Activated CD4-positive, alpha-beta memory T cell treated with anti-CD3 and anti-CD28 coated beads, Interleukin-2, amount 10 ng/mL, durations not matched to agents 7 days and 5 days (primary cell): ENCODE data around the gene APEH. TPM values are rescaled to one million over a fixed set of nuclear protein-coding genes. Genes with fewer than 3 reads are reported as not detected.

Source experiments
- CTCF ChIA-PET: fragments of 350-600 bp; sonication (Branson Sonifier 250); formaldehyde crosslinking; loops from one replicate; lab custom pipeline; 2021; ENCODE audit warnings: antibody characterized with exemption, inconsistent platforms; lab: Charles Lee
- POLR2A ChIA-PET: fragments of 350-600 bp; sonication (Branson Sonifier 250); formaldehyde crosslinking; loops from one replicate; lab custom pipeline; 2021; ENCODE audit warnings: antibody characterized with exemption; lab: Charles Lee
- DNase-seq: peaks from one replicate; pipeline ENCODE4 v3.0.0-alpha.2; 2020
- H3K27ac Mint-ChIP-seq: one replicate; pipeline ENCODE4 v1.8.0; 2021; ENCODE audit warnings: mild to moderate bottlenecking, mixed read lengths
- H3K27me3 Mint-ChIP-seq: one replicate; pipeline ENCODE4 v1.8.0; 2021; ENCODE audit warnings: mixed read lengths
- H3K36me3 Mint-ChIP-seq: one replicate; pipeline ENCODE4 v1.8.0; 2021; ENCODE audit warnings: low read depth, mixed read lengths
- H3K4me1 Mint-ChIP-seq: one replicate; pipeline ENCODE4 v1.8.0; 2021; ENCODE audit warnings: mixed read lengths
- H3K4me3 Mint-ChIP-seq: one replicate; pipeline ENCODE4 v1.8.0; 2021; ENCODE audit warnings: mild to moderate bottlenecking, mixed read lengths
- H3K9me3 Mint-ChIP-seq: one replicate; pipeline ENCODE4 v1.8.0; 2021; ENCODE audit warnings: mixed read lengths
- total RNA-seq, 2 experiments: library from RNA; stranded (reverse); gene quantifications; one replicate each; pipeline ENCODE4 v1.2.3, GENCODE V29; 2021

The APEH gene
- total RNA-seq, 2 experiments from 2014 or later, result 132 to 136 TPM

DNA sequence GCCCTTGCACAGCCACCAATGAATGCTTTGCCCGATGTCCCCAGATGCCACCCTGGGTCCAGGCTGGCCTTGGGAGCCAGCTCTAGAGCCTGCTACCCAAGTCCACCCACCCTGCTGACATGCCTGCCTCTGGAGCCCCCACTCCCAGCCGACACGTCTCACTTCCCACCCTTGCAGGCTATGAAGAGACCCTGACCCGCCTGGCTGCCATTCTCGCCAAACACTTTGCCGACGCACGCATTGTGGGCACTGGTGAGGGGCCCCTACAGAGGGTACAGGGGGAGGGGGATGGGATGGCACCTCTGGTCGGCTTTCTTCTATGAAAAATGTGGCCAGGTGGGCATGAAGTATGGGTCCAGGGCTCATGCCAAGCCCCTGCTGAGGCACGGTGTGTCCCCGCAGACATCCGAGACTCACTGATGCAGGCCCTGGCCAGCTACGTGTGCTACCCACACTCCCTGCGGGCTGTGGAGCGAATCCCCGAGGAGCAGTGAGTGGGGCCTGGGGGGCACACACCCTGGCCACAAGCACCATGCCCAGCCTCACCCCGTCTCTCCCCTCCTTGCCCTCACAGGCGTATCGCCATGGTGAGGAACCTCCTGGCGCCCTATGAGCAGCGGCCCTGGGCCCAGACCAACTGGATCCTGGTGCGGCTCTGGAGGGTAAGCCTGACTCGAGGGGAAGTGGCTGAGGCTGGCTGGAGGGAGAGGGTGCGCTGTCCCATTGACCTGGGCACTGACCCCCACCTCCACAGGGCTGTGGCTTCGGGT is 39.4 kb downstream of the APEH start:
- Mint-ChIP-seq H3K36me3 (peaks cover 6% of the 10 kb centered on the region), H3K4me1 (peaks cover 23% of the 10 kb centered on the region), H3K4me3 (no peak overlapping the region), H3K27ac (no peak overlapping the region), H3K27me3 (no peaks in the 10 kb centered on the region), H3K9me3 (no peaks in the 10 kb centered on the region)
- no peak for DNase-seq
- ChIA-PET POLR2A (interaction anchor here (0.6 to 1.5 kb wide), 3 partner anchors 10 to 443 kb away, joined by 3 to 7 read pairs (median 4); partner anchors contain the start of genes GMPPB and IP6K1), CTCF (interaction anchor here (1.1 kb wide), 1 partner anchor 174 kb away, joined by 4 read pairs; no protein-coding TSS in a partner anchor)

DNA sequence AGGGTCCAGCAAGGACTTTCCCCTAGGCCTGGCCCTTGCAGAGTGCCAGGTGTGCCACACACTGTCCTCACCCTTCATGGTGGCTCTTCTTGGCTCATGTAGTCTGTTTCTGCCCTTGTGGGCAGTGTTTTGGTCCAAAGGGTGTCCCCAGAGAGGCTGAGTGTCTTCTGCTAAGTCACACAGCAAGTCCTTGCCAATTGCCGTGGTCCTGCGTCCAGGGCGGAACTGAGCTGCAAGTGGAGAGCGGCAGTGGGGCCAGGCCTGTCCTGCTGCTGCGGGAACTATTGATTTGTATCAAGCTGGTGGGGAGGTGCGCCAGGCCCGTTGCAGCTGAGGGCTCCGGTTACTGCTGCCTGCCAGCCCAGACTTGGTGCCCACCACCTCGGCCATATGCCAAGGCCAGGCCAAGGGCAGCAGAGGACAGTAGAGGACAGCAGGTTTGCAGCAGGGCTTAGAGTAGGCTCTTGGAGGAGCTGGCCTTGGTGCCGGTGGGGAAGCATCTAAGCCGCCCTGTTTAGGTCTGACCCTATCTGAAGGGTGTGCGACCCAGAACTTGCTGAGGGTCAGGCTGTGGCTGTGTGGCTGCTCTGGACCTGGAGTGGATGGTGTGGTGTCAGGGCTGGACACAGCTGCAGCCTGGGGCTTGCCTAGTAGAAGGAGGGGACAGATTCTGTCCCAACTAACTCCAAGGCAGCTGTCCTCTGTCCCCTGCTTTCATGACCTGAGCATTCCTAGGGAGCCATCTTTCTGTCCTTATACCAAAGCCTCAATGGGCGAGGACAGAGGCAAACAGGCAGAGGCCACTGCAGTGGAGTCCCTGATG is 40.8 kb downstream of the APEH start:
- ChIA-PET CTCF (no interaction called here), POLR2A (no interaction called here)
- H3K9me3 Mint-ChIP-seq, result no peaks in the 10 kb centered on the region
- no peaks in the 10 kb centered on the region for H3K27me3 Mint-ChIP-seq
- H3K4me1 Mint-ChIP-seq, result peaks cover 37% of the 10 kb centered on the region
- H3K27ac Mint-ChIP-seq, result no peak overlapping the region
- DNase-seq, result no peak
- no peak overlapping the region for H3K4me3 Mint-ChIP-seq
- peaks cover 13% of the 10 kb centered on the region for H3K36me3 Mint-ChIP-seq

DNA sequence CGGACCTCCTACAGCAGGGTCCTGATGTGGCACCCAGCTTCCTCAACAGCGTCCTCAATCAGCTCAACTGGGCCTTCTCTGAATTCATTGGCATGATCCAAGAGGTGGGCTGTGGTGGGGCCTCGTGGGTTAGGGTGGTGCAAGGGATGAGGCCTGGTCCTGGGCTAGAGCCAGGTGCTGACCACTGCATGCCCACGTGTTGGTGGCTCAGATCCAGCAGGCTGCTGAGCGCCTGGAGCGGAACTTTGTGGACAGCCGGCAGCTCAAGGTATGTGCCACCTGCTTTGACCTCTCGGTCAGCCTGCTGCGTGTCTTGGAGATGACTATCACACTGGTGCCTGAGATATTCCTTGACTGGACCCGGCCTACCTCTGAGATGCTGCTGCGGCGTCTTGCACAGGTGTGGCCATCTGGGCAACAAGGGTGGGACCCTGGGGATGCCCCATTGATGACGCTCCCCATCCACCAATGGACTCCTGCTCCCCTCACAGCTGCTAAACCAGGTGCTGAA is 41.5 kb downstream of the APEH start:
- DNase-seq, result no peak
- Mint-ChIP-seq H3K9me3 (no peaks in the 10 kb centered on the region), H3K27ac (no peak overlapping the region), H3K27me3 (no peaks in the 10 kb centered on the region), H3K4me1 (peaks cover 42% of the 10 kb centered on the region), H3K36me3 (peaks cover 20% of the 10 kb centered on the region), H3K4me3 (no peak overlapping the region)
- POLR2A ChIA-PET, result no interaction called here
- CTCF ChIA-PET, result no interaction called here

DNA sequence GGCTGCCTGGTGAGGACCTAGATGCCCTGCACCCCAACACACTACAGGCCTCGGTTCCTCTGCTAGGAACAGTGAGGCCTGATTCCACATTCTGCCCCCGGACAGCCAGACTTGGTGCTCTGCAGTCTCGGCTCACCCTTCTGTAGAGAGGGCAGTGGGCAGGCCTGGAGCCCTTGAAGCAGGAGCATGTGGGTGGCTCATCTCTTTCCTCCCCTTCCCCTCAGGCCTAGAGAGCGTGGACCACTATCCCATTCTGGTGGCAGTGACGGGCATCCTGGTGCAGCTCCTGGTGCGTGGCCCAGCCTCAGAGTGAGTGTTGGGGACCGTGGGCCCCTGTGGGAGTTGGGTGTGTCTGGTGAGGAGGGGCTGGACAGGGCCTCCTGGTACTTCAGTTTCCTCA is 42.0 kb downstream of the APEH start:
- POLR2A ChIA-PET, result no interaction called here
- Mint-ChIP-seq H3K27me3 (no peaks in the 10 kb centered on the region), H3K4me3 (no peak overlapping the region), H3K27ac (no peak overlapping the region), H3K4me1 (peaks cover 46% of the 10 kb centered on the region), H3K36me3 (peaks cover 25% of the 10 kb centered on the region), H3K9me3 (no peaks in the 10 kb centered on the region)
- no peak for DNase-seq
- CTCF ChIA-PET, result no interaction called here

DNA sequence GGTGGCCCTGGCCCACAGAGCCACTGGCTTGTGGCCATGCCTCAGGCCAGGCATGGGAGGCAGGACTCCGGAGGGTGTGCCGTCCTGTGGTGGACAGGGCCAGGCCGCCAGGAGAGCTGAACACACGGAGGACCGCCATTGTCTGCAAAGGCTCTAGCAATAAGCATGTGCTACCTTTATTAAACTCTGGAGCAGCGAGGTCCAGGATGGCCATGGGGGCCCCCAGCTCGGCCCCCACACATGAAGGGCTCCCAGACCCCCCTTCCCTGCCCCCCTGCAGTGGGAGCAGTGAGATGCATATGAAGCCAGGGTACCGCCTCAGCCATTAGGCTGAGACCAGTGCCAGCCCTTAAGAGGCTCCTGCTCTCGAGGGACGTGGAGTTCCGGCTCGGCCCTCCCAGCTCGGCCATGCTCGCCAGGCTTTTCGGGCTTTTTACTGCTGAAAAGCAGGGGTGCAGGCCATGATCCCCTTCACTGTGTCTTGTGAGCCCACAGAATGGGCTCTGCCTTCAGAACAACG is 42.6 kb downstream of the APEH start:
- peaks cover 29% of the 10 kb centered on the region for H3K36me3 Mint-ChIP-seq
- POLR2A ChIA-PET, result interaction anchor here (1.3 kb wide), 1 partner anchor 9 kb away, joined by 5 read pairs; no protein-coding TSS in a partner anchor
- H3K4me1 Mint-ChIP-seq, result peaks cover 43% of the 10 kb centered on the region
- H3K4me3 Mint-ChIP-seq, result no peak overlapping the region
- no peak for DNase-seq
- H3K27ac Mint-ChIP-seq, result no peak overlapping the region
- no peaks in the 10 kb centered on the region for H3K9me3 Mint-ChIP-seq
- no peaks in the 10 kb centered on the region for H3K27me3 Mint-ChIP-seq
- CTCF ChIA-PET, result no interaction called here

DNA sequence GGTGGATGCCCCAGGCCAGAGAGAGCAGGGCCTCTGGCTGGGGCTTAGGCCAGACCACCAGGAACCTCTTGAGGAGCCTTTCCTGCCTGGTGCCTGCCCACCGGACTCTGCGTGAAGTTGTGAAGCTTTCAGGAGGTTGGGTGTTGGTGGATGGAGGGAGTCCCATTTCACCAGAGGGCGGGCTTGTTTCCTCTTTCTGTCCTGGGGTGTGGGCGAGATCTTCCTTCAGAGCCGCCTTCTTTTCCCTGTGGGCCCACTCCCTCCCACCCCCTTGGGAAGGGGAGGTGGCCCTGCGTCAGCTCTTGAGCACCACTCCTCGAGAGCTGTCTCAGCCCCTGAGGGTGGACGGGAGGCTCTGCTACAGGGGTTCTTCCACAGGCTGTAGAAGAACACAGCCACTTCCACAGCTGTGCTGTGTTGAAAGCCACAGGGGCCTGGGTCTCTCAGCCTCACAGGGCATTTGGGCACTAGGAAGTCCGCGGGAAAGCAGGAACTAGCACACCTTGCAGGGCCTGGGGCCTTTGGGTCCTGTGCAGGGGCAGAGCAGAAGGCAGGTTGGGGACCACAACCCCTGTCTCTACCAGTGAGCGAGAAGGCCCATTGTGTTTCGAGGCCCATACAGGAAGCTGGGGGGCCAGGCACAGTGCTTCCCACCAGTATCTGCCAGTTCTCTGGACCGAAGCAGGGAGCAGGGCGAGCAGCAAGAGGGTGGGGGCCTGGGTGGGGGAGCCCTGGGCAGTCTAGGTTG is 43.2 kb downstream of the APEH start:
- POLR2A ChIA-PET, result interaction anchor here (1.3 to 2.2 kb wide), 2 partner anchors 9 to 17 kb away, joined by 5 to 6 read pairs; no protein-coding TSS in a partner anchor
- no peaks in the 10 kb centered on the region for H3K9me3 Mint-ChIP-seq
- peaks cover 43% of the 10 kb centered on the region for H3K4me1 Mint-ChIP-seq
- CTCF ChIA-PET, result no interaction called here
- H3K36me3 Mint-ChIP-seq, result peaks cover 31% of the 10 kb centered on the region
- H3K27ac Mint-ChIP-seq, result no peak overlapping the region
- no peak for DNase-seq
- H3K4me3 Mint-ChIP-seq, result no peak overlapping the region
- H3K27me3 Mint-ChIP-seq, result no peaks in the 10 kb centered on the region

DNA sequence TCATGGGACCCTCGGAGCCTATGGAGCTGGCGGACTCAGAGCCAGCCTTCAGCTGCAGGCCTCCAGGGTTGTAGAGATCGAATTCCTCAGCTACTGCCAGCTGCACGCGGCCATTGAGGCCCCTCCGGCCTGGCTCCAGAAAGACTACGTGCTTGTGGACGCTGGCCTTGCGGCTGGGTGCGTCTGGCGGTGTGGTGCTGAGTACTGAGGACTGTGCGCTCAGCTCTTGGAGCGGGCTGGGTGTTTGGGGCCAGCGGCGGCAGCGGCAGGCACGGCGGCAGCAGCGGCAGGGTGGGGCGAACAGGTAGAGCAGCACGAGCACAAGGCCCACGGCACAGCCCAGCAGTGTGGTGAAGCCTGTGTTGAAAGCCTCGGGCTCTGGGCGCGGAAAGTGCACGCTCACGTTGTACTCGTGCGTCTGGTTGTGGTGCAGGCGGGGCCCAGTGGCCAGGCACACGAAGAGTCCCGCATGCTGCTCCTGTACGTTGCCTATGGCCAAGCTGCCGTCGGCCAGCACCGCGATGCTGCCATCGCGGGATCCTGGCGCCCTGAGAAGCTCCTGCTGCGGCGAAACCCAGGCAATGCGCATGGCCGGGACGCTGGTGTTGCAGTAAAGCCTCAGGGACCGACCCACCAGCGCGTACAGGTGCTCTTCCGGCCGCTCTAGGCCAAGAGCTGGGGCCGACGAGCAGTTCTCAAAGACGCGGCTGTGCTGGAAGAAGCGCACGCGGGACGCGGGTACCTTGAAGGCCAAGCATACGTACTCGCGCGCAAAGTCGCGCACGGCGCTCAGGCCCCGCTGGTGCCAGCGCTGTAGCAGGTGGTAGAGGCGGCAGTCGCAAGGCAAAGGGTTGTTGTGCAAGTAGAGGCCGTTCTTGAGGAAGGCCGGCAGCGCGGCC is 44.1 kb downstream of the APEH start:
- no peak for DNase-seq
- H3K27me3 Mint-ChIP-seq, result no peaks in the 10 kb centered on the region

DNA sequence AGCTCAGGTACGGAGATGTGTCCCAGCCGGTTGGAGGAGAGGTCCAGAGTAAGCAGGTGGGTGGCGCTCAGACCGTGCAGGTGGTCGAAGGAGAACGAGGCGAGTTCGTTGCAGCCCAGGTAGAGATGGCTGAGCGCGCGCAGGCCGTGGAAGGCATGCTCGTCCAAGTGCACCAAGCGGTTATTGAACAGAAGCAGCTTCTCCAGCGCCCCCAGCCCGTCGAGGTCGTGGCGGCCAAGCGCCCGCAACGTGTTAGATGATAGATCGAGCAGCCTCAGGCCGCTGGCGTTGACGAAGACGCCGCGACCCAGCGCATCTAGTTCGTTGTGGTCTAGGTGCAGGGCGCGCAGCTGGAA is 44.7 kb downstream of the APEH start:
- DNase-seq, result no peak
- CTCF ChIA-PET, result interaction anchor here (0.7 to 2.4 kb wide), 6 partner anchors 10 to 218 kb away, joined by 3 to 8 read pairs (median 4); partner anchors contain the start of gene INKA1
- H3K4me3 Mint-ChIP-seq, result peak overlapping the region; percentile 77
- H3K9me3 Mint-ChIP-seq, result no peaks in the 10 kb centered on the region
- no peak overlapping the region for H3K27ac Mint-ChIP-seq
- H3K36me3 Mint-ChIP-seq, result peaks cover 39% of the 10 kb centered on the region
- H3K27me3 Mint-ChIP-seq, result no peaks in the 10 kb centered on the region
- POLR2A ChIA-PET, result interaction anchor here (0.9 to 2.2 kb wide), 4 partner anchors 18 to 370 kb away, joined by 3 to 6 read pairs (median 4); partner anchors contain the start of genes INKA1 and RBM5
- peaks cover 44% of the 10 kb centered on the region for H3K4me1 Mint-ChIP-seq

More for the DNA sequence above, 44.1 kb downstream of the APEH start:
- CTCF ChIA-PET, result interaction anchor here (0.7 to 2.4 kb wide), 3 partner anchors 85 to 178 kb away, joined by 3 to 8 read pairs (median 7); partner anchors contain the start of gene INKA1
- peaks cover 43% of the 10 kb centered on the region for H3K4me1 Mint-ChIP-seq
- POLR2A ChIA-PET, result interaction anchor here (1.1 to 2.2 kb wide), 2 partner anchors 17 to 69 kb away, joined by 3 to 6 read pairs; no protein-coding TSS in a partner anchor
- H3K9me3 Mint-ChIP-seq, result no peaks in the 10 kb centered on the region
- H3K36me3 Mint-ChIP-seq, result peaks cover 37% of the 10 kb centered on the region
- no peak overlapping the region for H3K27ac Mint-ChIP-seq
- H3K4me3 Mint-ChIP-seq, result peak overlapping the region; percentile 77

DNA sequence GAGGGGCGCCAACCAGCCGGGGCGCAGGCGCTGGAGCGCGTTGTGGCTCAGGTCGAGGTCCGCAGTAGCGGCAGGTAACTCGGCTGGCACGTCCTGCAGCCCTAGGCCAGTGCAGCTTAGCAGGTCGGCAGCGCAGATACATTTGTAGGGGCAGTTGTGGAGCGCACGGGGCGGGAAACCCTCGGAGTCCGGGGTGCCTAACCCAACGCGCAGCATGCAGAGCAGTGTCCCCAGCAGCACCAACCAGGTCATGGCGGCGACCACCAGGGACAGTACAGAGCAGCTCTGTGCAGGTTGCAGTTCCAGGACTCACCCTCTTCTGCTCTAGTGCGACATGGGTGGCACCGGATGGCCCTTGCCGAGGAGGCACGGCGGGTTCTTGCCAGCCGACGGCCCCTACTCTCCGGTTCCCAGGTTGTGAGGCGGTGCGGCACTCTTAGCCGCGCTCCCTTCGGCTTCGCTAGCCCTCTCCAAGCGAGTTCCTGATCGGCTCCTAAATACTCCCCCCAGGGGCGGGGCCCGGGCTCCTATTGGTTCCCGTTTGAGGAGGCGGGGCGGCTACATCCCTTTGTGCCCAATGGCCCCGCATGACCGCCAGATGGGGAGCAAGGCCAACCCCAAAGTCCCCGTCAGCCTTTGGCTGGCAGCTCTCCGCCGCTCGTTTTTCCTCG is 45.2 kb downstream of the APEH start, which contains the start of gene AMIGO3:
Gene AMIGO3 (minus strand): TSS at position 471 of the 671 bp plus-strand sequence. CDS start 219 bp downstream, at position 252.
- no peaks in the 10 kb centered on the region for H3K27me3 Mint-ChIP-seq
- DNase-seq, result peak; percentile 92
- peaks cover 36% of the 10 kb centered on the region for H3K36me3 Mint-ChIP-seq
- peak within 1 kb of the TSS; percentile 77 for H3K4me3 Mint-ChIP-seq
- peak within 1 kb of the TSS; percentile 74 for H3K27ac Mint-ChIP-seq
- H3K9me3 Mint-ChIP-seq, result no peaks in the 10 kb centered on the region
- ChIA-PET POLR2A (interaction anchor here (0.6 to 2.2 kb wide), 7 partner anchors 18 to 369 kb away, joined by 3 to 6 read pairs (median 3); partner anchors contain the start of genes INKA1, IP6K1 and RBM5), CTCF (interaction anchor here (0.7 to 2.4 kb wide), 7 partner anchors 9 to 218 kb away, joined by 3 to 8 read pairs (median 3); partner anchors contain the start of gene INKA1)
- peaks cover 47% of the 10 kb centered on the region for H3K4me1 Mint-ChIP-seq

DNA sequence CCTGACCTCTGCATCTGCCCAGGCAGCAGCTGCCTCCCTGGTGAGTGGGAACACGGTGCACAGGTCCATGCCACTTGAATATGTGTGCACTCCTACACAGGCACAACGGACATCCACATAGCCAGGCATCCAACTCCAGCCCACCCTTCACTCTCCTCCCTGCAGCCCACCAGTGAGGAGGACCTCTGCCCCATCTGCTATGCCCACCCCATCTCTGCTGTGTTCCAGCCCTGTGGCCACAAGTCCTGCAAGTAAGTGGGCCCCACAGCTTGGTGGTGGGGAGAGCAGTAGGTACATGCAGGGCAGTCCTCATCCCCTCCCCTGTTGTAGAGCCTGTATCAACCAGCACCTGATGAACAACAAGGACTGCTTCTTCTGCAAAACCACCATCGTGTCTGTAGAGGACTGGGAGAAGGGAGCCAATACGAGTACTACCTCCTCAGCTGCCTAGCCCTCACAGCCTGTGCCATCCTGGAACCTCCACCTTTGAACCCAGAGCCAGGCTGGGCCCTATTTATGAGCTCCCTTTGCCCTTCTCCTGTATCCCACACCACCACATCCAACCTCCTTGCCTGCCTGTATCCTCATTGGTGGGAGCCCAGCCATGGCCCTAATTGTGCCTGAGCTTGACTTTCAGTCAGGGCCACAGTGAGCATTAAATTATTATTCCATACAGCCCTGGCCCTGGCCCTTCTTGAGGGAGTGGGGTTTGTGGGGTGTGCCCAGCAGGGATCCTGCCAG is 46.9 kb downstream of the APEH start:
- Mint-ChIP-seq H3K27ac (peak overlapping the region; percentile 45), H3K4me3 (no peak overlapping the region)
- DNase-seq, result peak; percentile 15

More for the DNA sequence above, 46.9 kb downstream of the APEH start:
- no peaks in the 10 kb centered on the region for H3K9me3 Mint-ChIP-seq
- CTCF ChIA-PET, result no interaction called here
- H3K36me3 Mint-ChIP-seq, result peaks cover 36% of the 10 kb centered on the region
- peaks cover 53% of the 10 kb centered on the region for H3K4me1 Mint-ChIP-seq
- POLR2A ChIA-PET, result interaction anchor here (1.2 to 1.8 kb wide), 3 partner anchors 9 to 118 kb away, joined by 3 to 4 read pairs (median 4); partner anchors contain the start of gene IP6K1
- no peaks in the 10 kb centered on the region for H3K27me3 Mint-ChIP-seq
